GM10248 (cell line): ENCODE measurements around the gene GABRP.
"Not testable (repeated sequence)": the region's sequence is repeated elsewhere in the genome, so short reads cannot be mapped to it uniquely, and the experiment has no call there.

Experiments
- CTCF ChIA-PET: fragments of 300-600 bp; sonication (Branson Sonifier 250); formaldehyde crosslinking; extraction: SDS; loops from one replicate; lab custom pipeline; 2021; ENCODE audit warnings: antibody characterized with exemption; lab: Yijun Ruan, JAX
- POLR2A ChIA-PET: fragments of 350-650 bp; sonication (Branson Sonifier 250); formaldehyde crosslinking; extraction: SDS; loops from one replicate; lab custom pipeline; 2020; ENCODE audit warnings: antibody characterized with exemption; lab: Yijun Ruan, JAX
- DNase-seq: peaks from one replicate; pipeline ENCODE4 v3.0.0; 2012; ENCODE audit errors: extremely low spot score
- CTCF ChIP-seq: IDR thresholded peaks from 2 replicates; pipeline ENCODE4 v1.5.1; 2012; ENCODE audit warnings: mild to moderate bottlenecking, low read depth; ENCODE audit errors: extremely low read depth, missing control alignments, control extremely low read depth

GABRP gene

GRCh38 chr5:170760113-170760512 is 23.4 kb upstream of the GABRP start:
- POLR2A ChIA-PET = no interaction called here
- no peak for DNase-seq
- TF ChIP-seq CTCF = no peak
- CTCF ChIA-PET = interaction anchor here (1.6 kb wide), 1 partner anchor 10 kb away, joined by 3 read pairs; no protein-coding TSS in a partner anchor

- ChIA-PET POLR2A (no interaction called here), CTCF (interaction anchor here (1.6 kb wide), 1 partner anchor 8 kb away, joined by 3 read pairs; no protein-coding TSS in a partner anchor)
- TF ChIP-seq CTCF = no peak
- no peak for DNase-seq
Observed at GRCh38 chr5:170761048-170761707, 22.3 kb upstream of the GABRP start.

GRCh38 chr5:170761708-170762066 is 21.8 kb upstream of the GABRP start:
- TF ChIP-seq CTCF = no peak
- POLR2A ChIA-PET = no interaction called here
- CTCF ChIA-PET = no interaction called here
- DNase-seq = no peak

GRCh38 chr5:170762298-170762697 is 21.2 kb upstream of the GABRP start:
- POLR2A ChIA-PET, DNase-seq, CTCF ChIA-PET: not testable (repeated sequence)

GRCh38 chr5:170765868-170766267 is 17.7 kb upstream of the GABRP start:
- DNase-seq, CTCF ChIA-PET, POLR2A ChIA-PET: not testable (repeated sequence)

GRCh38 chr5:170769246-170769645 is 14.3 kb upstream of the GABRP start:
- no peak for TF ChIP-seq CTCF
- POLR2A ChIA-PET = no interaction called here

GRCh38 chr5:170769898-170770416 is 13.6 kb upstream of the GABRP start:
- no peak for DNase-seq
- CTCF ChIA-PET = interaction anchor here (0.7 to 1.8 kb wide), 3 partner anchors 9 to 25 kb away, joined by 3 to 7 read pairs (median 3); partner anchors contain the start of gene GABRP
- POLR2A ChIA-PET = no interaction called here
- TF ChIP-seq CTCF = no peak

More at GRCh38 chr5:170769246-170769645, 14.3 kb upstream of the GABRP start:
- no peak for DNase-seq
- CTCF ChIA-PET = interaction anchor here (0.8 to 1.8 kb wide), 3 partner anchors 9 to 22 kb away, joined by 3 to 7 read pairs (median 4); partner anchors contain the start of gene GABRP
